Prostate gland (tissue), 2 donors: Measurements from ENCODE around the gene TIAM2. TPM values are rescaled to one million over a fixed set of nuclear protein-coding genes. Genes with fewer than 3 reads are reported as not detected.
A peak's percentile ranks its signal among the peaks of the same experiment; 100 is the strongest.

Experiments used
- DNase-seq: peaks from one replicate; pipeline ENCODE4 v3.0.0-alpha.2; 2019; ENCODE audit warnings: low spot score
- H3K27ac ChIP-seq, 2 donors: fragments of 200-600 bp; sonication (generic); 2 replicates each; pipeline ENCODE4 v1.5.1; 2017 to 2019
- H3K27me3 ChIP-seq: fragments of 200-600 bp; sonication (generic); replicated peaks from 2 replicates; pipeline ENCODE4 v1.5.1; 2019; ENCODE audit not compliant: insufficient read depth
- H3K36me3 ChIP-seq, 2 donors: fragments of 200-600 bp; sonication (generic); 1 replicate in 1 of 2; 2 replicates in 1 of 2; pipeline versions ENCODE4 v1.5.1 to v1.8.1; 2017 to 2019
- H3K4me1 ChIP-seq: fragments of 200-600 bp; sonication (generic); replicated peaks from 2 replicates; pipeline ENCODE4 v1.5.1; 2019
- H3K4me3 ChIP-seq, 2 donors: fragments of 200-600 bp; sonication (generic); 2 replicates each; pipeline ENCODE4 v1.5.1; 2017 to 2019
- H3K9me3 ChIP-seq: fragments of 200-600 bp; sonication (generic); 2 replicates; pipeline ENCODE4 v1.5.1; 2017
- POLR2A ChIP-seq: fragments of 450-650 bp; IDR thresholded peaks from one replicate; pipeline ENCODE4 v1.6.1; 2016; ENCODE audit warnings: antibody characterized with exemption, mild to moderate bottlenecking
- POLR2AphosphoS5 ChIP-seq: sonication (generic); formaldehyde crosslinking; IDR thresholded peaks from one replicate; pipeline ENCODE4 v1.6.1; 2017; ENCODE audit warnings: antibody characterized with exemption
- WGBS: methylation state at CpG from one replicate; pipeline ENCODE4 v1.1.5; 2018; 5-methylcytosine and 5-hydroxymethylcytosine counted together
- intact Hi-C: fragments of 100-400 bp; cut with DNase I; formaldehyde crosslinking; loops from one replicate; pipeline ENCODE4 v1.14.2; 2022
- total RNA-seq, 2 donors: library from RNA; depleted of rRNA; stranded (reverse); fragments of >200 nt; gene quantifications; one replicate each; pipeline ENCODE4 v1.1.0, GENCODE V29; 2016
- TF ChIP-seq, protein P1 (sequence below), 4 experiments: fragments of 200-600 bp in 2 of 4; fragments of 450-650 bp in 2 of 4; sonication (generic) in 2 of 4; IDR thresholded peaks; 1 replicate in 3 of 4; 2 replicates in 1 of 4; pipeline ENCODE4 v1.5.1; 2016 to 2019; ENCODE audit warnings: antibody characterized with exemption in 4 of 4, mild to moderate bottlenecking in 2 of 4, moderate library complexity in 2 of 4

Gene TIAM2
- total RNA-seq, 2 donors from 2014 or later = 13.1 to 21.6 TPM

DNA sequence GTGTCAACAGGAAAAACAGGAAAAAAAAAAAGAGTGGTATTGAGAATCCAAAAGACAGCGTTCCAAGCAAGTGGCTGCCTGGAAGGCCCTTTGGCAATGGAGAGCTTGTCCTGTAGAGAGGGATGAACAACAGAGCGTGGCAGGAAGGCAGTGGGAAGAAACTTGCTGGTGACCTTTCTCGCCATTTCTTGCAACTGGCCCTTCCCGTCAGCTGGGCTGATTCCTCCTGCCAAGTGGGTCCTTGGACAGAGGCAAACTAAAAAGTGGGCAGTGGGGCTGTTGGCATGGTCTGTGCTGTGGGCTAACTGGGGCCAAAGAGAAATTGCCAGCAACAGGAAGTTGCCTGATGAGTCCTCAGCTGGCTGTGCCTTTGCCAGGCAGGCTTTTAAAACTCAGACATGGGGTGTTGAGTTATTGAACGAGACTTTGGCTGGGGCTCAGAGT, 224.8 kb downstream of the TIAM2 start:
- Histone ChIP-seq H3K27me3 (no peaks in the 10 kb centered on the region), H3K27ac (peak overlapping the region; percentile 35 to 50), H3K4me3 (no peak overlapping the region), H3K9me3 (no peaks in the 10 kb centered on the region), H3K36me3 (no peaks in the 10 kb centered on the region), H3K4me1 (no peaks in the 10 kb centered on the region)
- TF ChIP-seq POLR2AphosphoS5 = peak; percentile 48
- TF ChIP-seq, protein P1, sequence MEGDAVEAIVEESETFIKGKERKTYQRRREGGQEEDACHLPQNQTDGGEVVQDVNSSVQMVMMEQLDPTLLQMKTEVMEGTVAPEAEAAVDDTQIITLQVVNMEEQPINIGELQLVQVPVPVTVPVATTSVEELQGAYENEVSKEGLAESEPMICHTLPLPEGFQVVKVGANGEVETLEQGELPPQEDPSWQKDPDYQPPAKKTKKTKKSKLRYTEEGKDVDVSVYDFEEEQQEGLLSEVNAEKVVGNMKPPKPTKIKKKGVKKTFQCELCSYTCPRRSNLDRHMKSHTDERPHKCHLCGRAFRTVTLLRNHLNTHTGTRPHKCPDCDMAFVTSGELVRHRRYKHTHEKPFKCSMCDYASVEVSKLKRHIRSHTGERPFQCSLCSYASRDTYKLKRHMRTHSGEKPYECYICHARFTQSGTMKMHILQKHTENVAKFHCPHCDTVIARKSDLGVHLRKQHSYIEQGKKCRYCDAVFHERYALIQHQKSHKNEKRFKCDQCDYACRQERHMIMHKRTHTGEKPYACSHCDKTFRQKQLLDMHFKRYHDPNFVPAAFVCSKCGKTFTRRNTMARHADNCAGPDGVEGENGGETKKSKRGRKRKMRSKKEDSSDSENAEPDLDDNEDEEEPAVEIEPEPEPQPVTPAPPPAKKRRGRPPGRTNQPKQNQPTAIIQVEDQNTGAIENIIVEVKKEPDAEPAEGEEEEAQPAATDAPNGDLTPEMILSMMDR (IDR thresholded peaks at IDR 0.05) = no peak
- intact Hi-C loops = no loop called here
- peak; percentile 51 for DNase-seq
- WGBS = 59% methylated on average over 5 of the region's 5 CpGs

DNA sequence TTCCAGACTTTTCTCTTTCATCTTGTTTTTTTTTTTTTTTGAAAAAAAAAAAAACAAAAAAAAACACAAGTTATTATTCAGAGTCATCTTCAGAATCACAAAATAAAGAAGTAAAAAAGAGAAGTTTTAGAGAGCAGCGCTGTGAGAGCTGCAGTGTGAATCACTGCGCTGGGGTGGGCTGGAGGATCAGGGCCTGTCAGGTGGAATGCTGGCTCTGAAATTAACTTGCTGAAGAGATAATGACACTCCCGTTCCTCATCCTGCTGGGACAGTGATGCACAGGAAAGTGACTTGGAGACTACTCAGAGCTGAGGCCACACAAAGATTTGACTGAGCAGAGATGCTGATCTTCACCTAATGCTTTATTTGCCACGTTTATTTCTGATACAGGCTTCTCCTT, 226.0 kb downstream of the TIAM2 start:
- DNase-seq = no peak
- no peaks in the 10 kb centered on the region for H3K36me3 ChIP-seq
- no peaks in the 10 kb centered on the region for H3K4me1 ChIP-seq
- TF ChIP-seq POLR2AphosphoS5 = no peak
- TF ChIP-seq POLR2A = no peak
- TF ChIP-seq, protein P1 (IDR thresholded peaks at IDR 0.05) = no peak
- WGBS = 74% methylated on average over 4 of the region's 4 CpGs
- H3K9me3 ChIP-seq = no peaks in the 10 kb centered on the region
- no peaks in the 10 kb centered on the region for H3K27me3 ChIP-seq
- intact Hi-C loops = no loop called here
- H3K4me3 ChIP-seq = no peak overlapping the region
- no peak overlapping the region for H3K27ac ChIP-seq

DNA sequence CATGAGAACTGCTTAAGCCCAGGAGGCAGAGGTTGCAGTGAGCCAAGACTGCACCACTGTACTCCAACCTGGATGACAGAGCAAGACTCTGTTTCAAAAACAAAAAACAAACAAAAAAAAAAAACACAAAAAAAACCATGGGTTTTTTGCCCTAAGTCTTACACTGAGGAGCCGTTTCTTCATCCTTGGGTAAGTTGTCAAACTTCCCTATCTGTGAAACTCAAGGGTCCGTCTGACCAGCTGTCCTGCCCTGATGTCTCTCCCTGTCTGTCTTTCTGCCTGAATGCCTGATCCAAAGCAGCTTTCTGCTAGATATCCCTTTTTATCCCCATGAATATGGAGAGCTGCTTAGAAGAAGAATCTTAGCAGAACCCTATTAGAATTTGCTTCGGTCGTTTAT, 227.4 kb downstream of the TIAM2 start:
- WGBS = 93% methylated on average over 4 of the region's 4 CpGs
- Histone ChIP-seq H3K27ac (no peak overlapping the region), H3K27me3 (no peaks in the 10 kb centered on the region), H3K4me3 (no peak overlapping the region), H3K4me1 (no peaks in the 10 kb centered on the region), H3K9me3 (no peaks in the 10 kb centered on the region), H3K36me3 (no peaks in the 10 kb centered on the region)
- TF ChIP-seq POLR2A (no peak), POLR2AphosphoS5 (no peak)
- TF ChIP-seq, protein P1 (IDR thresholded peaks at IDR 0.05) = no peak
- no peak for DNase-seq
- intact Hi-C loops = no loop called here

DNA sequence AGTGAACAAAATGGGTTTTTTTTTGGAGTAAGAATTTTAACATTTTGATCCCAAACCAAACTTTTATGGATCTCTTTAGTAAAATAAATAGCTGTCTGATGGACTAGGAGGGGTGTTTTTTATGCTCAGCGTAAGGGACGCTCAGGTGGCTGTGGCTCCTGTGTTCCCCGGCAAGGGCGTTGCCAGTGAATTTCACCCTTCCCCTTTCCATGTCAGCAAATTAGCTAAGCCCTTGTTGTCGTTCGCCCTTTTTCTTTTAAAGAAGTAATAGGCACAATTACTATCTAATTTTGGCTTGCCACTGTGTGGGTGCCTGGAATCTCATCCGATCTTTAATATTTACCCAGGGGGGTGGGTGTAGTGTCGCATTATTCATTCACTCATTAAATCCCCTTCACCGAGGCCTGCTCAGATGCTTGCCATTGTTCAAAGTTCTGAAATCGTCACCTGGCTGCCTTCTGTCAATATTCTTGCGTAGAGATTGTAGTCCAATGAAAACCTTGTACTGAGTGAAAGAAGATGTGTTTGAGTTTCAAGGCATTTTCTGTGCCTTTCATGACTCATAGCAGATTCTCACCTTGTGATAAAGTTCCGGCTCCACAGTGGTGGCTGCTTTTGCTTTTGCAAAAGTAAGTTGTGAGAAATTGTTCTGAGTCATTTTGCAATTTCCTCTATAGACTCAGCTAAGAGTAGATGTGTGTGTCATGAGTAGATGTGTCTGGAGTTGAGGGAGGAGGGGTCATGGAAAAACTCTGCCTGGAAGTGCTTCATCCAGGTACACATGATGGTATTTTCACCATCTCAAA, 228.7 kb downstream of the TIAM2 start:
- TF ChIP-seq POLR2A (no peak), POLR2AphosphoS5 (no peak)
- TF ChIP-seq, protein P1 (IDR thresholded peaks at IDR 0.05) = no peak
- WGBS = 45% methylated on average over 12 of the region's 12 CpGs
- no peak for DNase-seq

DNA sequence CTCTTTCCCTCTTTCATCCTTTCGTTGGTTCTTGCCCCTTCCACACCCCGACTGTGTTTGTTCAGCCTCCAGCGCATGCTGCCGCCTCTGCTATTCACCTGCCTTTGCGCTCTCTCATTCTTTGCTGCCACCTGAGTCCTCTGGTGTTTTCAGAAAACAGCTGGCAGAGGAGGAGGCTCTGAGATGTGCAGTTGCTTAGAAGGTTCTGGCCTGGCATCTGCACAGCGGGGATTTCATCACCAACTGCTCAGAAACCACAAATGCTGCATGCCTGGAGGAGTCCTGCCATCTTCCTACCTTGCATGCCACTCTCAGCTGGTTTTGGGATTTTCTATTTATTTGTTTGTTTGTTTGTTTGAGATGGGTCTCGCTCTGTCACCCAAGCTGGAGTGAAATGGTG, 229.5 kb downstream of the TIAM2 start:
- TF ChIP-seq POLR2AphosphoS5 = no peak
- no peak for TF ChIP-seq POLR2A
- TF ChIP-seq, protein P1 (IDR thresholded peaks at IDR 0.05) = no peak
- H3K4me1 ChIP-seq = no peaks in the 10 kb centered on the region
- no peaks in the 10 kb centered on the region for H3K36me3 ChIP-seq
- H3K4me3 ChIP-seq = no peak overlapping the region
- intact Hi-C loops = no loop called here
- 86% methylated on average over 7 of the region's 7 CpGs for WGBS
- DNase-seq = no peak
- no peaks in the 10 kb centered on the region for H3K9me3 ChIP-seq
- H3K27ac ChIP-seq = no peak overlapping the region
- no peaks in the 10 kb centered on the region for H3K27me3 ChIP-seq

More for the DNA sequence above, 228.7 kb downstream of the TIAM2 start:
- Histone ChIP-seq H3K27ac (no peak overlapping the region), H3K4me1 (no peaks in the 10 kb centered on the region), H3K9me3 (no peaks in the 10 kb centered on the region), H3K4me3 (no peak overlapping the region), H3K27me3 (no peaks in the 10 kb centered on the region), H3K36me3 (no peaks in the 10 kb centered on the region)
- intact Hi-C loops = no loop called here
